ENCODE measurements around the gene CTTN.
A peak's percentile ranks its signal among the peaks of the same experiment; 100 is the strongest.

CTTN gene

DNA sequence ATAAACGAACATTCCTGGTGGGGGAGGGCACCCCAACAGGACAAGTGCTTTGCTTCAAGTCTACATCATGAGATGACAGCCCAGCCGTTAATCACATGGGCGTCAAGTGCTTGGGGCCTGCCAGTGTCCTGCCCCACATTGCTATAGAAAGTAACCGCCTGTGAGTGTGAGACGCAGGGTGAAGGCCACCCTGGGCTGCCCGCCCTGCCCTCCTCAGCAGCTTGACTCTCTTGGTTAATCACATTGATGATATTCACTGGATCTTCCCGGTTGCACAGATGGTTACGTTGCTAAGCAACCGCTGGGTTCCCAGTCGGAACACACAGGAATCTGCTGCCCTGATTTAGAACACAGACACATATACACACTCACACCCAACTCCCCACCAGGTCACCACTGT, 79.3 kb downstream of the CTTN start:
- no peak for DNase-seq

DNA sequence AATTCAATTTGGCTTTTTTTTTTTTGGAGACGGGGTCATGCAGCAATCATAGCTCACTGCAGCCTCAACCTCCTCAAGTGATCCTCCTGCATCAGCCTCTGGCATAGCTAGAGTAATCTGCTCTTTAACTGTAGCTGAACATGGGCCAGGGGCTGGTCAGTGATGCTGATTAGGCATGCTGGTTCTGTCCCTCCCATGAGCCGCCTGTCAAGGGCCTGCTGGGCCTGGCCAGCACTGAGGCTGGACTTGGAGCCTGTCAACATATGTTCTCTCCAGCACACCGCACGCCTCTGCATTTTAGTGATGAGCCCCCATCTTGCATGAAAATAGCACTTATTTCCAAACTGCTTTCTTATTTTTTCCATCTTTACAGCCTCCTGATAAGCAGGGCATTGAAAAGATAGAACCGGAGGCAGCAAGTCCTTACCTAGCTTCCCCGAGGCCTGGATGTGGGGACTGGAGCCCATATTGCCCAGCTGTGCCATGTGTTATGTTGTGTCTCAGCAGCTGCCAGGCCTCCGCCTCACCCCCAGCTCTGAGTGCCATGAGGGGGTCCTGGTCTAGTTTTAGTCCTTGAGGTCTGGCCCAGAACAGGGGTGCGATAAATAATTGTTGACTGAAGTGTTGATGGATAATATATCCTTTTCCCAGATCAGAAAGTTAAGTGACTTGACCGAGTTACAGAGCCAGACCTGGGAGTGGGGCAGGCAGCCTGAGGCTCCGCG, 80.0 kb downstream of the CTTN start:
- no peak for DNase-seq

- DNase-seq = no peak
Observed at GRCh38 chr11:70480711-70481110, 82.4 kb downstream of the CTTN start.

GRCh38 chr11:70481625-70482528, 83.5 kb downstream of the CTTN start:
- DNase-seq = no peak

DNA sequence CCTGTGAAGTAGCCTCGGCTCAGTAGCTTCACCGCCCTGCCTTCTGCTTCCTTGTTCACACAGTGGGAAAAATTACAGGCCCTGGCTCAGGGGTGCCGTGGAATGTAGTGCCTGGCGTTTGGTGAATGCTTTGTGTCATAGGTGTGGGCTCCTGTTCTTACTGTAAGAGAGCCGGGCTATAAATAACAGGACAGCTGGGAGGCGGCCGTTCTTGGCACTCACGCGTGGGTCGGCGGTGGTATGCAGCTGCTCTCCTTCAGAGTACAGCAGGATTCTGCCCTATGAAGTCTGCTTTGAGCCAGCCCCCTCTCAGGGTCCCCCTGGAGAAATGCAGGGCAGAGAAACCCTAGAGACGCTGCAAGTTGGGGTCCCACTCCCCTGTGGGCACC, 84.2 kb downstream of the CTTN start:
- DNase-seq = no peak

- DNase-seq = peak; percentile 84
Observed at GRCh38 chr11:70483077-70483861, 84.9 kb downstream of the CTTN start.

DNA sequence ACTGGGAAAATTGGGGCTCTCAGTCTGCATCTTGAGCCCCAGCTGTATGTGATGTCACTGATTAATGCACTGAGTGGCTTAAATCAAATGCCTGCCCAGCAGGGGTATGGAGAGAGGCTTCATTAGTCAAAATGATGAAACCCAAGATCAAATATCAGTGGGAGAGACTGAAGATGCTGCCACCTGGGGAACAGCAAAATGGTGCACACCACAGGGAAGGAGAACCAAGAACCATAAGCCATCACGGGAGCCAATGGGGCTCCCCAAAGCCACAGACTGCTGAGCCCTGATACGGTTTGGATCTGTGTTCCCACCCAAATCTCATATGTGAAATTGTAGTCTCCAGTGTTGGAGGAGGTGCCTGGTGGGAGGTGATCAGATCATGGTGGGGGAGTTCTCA, 85.6 kb downstream of the CTTN start:
- DNase-seq = no peak

DNA sequence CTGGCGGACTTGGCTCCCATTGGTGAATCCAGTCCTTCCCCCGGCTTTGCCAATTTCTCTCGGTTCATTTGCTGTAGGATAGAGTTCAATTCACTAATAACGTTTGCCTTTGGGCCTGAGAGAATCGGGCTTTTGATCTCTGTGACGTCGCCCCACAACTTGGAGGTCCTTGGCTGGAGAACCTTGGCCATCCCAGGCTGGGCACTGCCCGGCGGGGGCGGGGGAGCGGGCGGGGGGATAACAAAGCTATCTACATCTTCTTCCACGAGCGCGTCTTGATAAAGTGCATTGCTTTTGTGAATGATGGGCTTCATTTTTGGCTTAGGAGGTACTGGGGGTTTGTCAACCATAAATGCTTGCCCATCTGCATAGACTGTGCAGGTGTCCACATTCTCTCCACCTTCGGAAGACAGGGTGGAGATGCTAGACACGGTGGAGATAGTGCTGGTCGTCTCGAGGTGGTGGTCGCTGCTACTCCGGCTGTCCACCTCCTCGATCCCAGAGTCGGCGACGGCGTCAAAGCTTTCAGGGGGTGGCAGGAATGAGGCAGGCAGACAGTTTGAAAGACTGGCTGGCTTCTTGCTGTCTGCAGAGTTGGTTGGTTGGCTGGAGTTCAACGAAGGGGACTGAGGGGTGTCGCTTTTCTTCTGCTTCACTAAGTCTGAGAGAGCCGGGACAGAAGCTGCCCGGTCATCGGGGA, 87.1 kb downstream of the CTTN start:
- DNase-seq = no peak

GRCh38 chr11:70486026-70486415, 87.7 kb downstream of the CTTN start:
- DNase-seq = no peak
